ENCODE data around the gene FAM209B. TPM values are rescaled to one million over a fixed set of nuclear protein-coding genes. Genes with fewer than 3 reads are reported as not detected.
"Not testable (repeated sequence)": the region's sequence is repeated elsewhere in the genome, so short reads cannot be mapped to it uniquely, and the experiment has no call there.

The FAM209B gene
- total RNA-seq, 1 donor from 2014 or later = not detected

DNA sequence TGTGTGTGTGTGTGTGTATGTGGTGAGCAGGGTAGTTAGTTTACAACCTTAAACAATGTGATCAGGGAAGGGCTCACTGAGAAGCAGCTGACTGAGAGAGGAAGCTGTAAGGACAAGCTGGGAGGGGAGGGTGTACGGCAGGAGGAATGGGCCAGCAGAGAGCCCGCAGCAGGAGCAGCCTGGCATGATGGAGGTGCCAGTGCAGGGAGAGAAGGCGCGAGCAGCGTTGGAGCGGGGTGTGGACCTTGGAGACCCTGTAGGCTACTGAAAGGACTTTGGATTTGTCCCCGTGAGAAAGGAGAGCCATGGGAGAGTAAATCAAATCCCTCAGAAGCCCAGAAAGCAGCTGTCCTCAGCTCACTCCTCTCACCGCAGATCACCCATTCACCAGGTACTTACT, 18.5 kb downstream of the FAM209B start:
- Histone ChIP-seq H3K36me3 (no peaks in the 10 kb centered on the region), H3K27me3 (no peaks in the 10 kb centered on the region), H3K4me3 (no peak overlapping the region), H3K27ac (no peak overlapping the region), H3K9me3 (no peaks in the 10 kb centered on the region), H3K4me1 (peaks cover 7% of the 10 kb centered on the region)
- ATAC-seq = no peak
- TF ChIP-seq, protein P1, sequence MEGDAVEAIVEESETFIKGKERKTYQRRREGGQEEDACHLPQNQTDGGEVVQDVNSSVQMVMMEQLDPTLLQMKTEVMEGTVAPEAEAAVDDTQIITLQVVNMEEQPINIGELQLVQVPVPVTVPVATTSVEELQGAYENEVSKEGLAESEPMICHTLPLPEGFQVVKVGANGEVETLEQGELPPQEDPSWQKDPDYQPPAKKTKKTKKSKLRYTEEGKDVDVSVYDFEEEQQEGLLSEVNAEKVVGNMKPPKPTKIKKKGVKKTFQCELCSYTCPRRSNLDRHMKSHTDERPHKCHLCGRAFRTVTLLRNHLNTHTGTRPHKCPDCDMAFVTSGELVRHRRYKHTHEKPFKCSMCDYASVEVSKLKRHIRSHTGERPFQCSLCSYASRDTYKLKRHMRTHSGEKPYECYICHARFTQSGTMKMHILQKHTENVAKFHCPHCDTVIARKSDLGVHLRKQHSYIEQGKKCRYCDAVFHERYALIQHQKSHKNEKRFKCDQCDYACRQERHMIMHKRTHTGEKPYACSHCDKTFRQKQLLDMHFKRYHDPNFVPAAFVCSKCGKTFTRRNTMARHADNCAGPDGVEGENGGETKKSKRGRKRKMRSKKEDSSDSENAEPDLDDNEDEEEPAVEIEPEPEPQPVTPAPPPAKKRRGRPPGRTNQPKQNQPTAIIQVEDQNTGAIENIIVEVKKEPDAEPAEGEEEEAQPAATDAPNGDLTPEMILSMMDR (IDR thresholded peaks at IDR 0.05) = no peak
- DNase-seq = no peak
- intact Hi-C loops (cut with DNase I) = no loop called here

DNA sequence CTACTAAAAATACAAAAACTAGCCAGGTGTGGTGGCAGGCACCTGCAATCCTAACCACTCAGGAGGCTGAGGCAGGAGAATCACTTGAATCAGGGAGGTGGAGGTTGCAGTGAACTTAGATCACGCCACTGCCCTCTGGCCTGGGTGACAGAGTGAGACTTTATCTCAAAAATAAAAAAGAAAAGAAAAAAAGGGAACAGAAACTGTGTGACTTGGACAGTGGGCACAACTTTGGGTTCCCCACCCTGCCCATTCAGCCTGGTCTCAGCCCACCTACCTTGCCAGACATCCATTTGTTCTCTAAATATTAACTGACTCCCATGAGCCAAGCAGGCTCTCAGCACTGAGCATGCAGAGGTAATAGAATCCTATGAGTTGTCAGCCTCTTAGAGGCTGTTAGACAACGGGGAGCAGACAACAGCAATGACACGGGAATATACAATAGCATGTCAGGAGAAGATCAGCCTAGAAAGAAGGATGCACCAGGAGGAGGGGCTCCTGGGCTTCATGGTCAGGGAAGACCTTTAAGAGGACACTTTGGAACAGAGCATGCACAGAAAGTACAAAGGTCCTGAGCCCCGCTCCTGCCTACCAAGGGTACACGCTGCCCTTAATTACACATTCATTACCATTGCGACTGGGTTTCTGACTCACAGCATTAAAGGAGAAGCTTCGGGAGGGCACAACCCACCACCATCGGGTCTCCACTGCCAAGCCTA, 20.0 kb downstream of the FAM209B start:
- H3K4me1 ChIP-seq = peaks cover 7% of the 10 kb centered on the region
- H3K4me3 ChIP-seq = no peak overlapping the region
- intact Hi-C loops (cut with DNase I) = no loop called here
- TF ChIP-seq, protein P1 (IDR thresholded peaks at IDR 0.05) = no peak
- DNase-seq (no peak), ATAC-seq (no peak)
- no peaks in the 10 kb centered on the region for H3K36me3 ChIP-seq
- H3K9me3 ChIP-seq = no peaks in the 10 kb centered on the region
- H3K27me3 ChIP-seq = no peaks in the 10 kb centered on the region
- no peak overlapping the region for H3K27ac ChIP-seq

DNA sequence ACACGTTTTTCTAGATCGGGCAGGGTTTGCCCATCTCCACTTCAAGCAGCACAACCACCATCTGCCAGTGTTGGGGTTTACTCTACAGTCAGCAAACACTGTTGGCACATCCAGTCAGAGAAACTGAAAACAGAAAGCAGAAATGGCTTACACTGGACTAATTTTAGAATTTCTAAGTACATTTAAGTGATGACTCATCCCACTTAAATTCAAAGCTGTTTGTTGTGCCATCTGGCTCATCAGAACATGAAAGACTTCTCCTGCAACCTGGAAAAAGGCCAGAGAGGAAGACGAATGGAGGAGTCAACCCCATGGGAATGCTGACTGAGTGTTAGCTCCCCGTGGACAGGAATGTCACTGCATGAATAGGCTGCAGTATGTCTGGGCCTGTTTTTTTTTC, 21.8 kb downstream of the FAM209B start:
- Histone ChIP-seq H3K36me3 (no peaks in the 10 kb centered on the region), H3K4me3 (no peak overlapping the region), H3K4me1 (peaks cover 7% of the 10 kb centered on the region), H3K9me3 (no peaks in the 10 kb centered on the region), H3K27me3 (no peaks in the 10 kb centered on the region), H3K27ac (no peak overlapping the region)
- ATAC-seq (peak; percentile 74), DNase-seq (no peak)
- TF ChIP-seq, protein P1 (IDR thresholded peaks at IDR 0.05) = no peak
- intact Hi-C loops (cut with DNase I) = no loop called here

DNA sequence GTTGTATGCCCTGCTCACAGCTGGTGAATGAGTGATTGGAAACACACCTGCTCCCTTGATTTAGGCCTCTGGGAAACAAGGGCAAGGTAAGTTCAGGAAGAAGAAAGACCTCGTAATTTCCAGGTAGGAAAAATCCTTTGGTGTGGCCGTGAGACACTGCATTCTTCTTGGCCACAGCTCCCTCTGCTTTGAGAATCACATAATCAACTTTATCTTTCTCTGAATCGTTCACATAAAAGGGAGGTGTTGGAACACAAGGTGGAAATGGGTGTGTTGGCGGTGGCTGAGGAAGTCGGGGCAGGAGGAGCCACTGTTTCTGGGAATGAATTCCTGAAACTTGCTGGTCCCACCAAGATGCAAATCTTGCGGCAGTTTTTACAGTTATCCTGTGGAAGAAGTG, 25.9 kb downstream of the FAM209B start:
- Histone ChIP-seq H3K27ac (no peak overlapping the region), H3K4me1 (peaks cover 7% of the 10 kb centered on the region), H3K27me3 (no peaks in the 10 kb centered on the region), H3K36me3 (no peaks in the 10 kb centered on the region), H3K9me3 (no peaks in the 10 kb centered on the region), H3K4me3 (no peak overlapping the region)
- DNase-seq (no peak), ATAC-seq (no peak)
- TF ChIP-seq, protein P1 (IDR thresholded peaks at IDR 0.05) = no peak
- intact Hi-C loops (cut with DNase I) = no loop called here

DNA sequence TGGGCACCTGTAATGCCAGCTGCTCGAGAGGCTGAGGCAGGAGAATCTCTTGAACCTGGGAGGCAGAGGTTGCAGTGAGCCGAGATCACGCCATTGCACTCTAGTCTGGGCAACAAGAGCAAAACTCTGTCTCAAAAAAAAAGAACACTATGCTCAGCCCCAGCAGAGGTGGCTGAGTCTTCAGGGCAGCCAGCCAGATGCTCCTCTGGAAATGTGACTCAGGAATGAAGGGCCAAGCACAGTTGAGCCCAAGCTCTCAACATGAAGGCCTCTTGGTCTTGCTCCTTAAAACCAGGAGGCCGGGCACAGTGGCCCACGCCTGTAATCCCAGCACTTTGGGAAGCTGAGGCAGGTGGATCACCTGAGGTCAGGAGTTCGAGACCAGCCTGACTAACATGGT, 31.5 kb downstream of the FAM209B start:
- H3K9me3 ChIP-seq; H3K4me1 ChIP-seq; ATAC-seq; H3K4me3 ChIP-seq; intact Hi-C loops (cut with DNase I); DNase-seq; H3K27me3 ChIP-seq; H3K27ac ChIP-seq; H3K36me3 ChIP-seq: not testable (repeated sequence)

DNA sequence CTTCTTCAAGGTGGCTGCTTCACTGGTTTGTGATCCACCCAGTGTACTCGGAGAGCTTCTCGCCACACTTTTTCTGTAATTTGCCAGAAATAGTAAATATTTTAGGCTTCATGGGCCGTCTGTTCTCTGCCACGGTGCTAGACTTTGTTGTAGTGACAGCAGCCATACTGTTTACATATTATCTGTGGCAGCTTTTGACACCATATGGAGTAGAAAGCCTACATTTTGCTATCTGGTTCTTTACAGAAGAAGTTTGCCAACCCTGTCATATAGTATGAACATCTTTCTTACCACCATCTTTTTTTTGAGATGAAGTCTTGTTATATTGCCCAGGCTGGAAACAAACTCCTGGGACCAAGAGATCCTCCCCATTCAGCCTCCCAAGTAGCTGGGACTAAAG, 32.5 kb downstream of the FAM209B start:
- no peak overlapping the region for H3K4me3 ChIP-seq
- H3K27me3 ChIP-seq = no peaks in the 10 kb centered on the region
- H3K4me1 ChIP-seq = no peaks in the 10 kb centered on the region
- ATAC-seq = no peak
- no peaks in the 10 kb centered on the region for H3K9me3 ChIP-seq
- TF ChIP-seq, protein P1 (IDR thresholded peaks at IDR 0.05) = no peak
- intact Hi-C loops (cut with DNase I) = no loop called here
- no peak for DNase-seq
- H3K36me3 ChIP-seq = no peaks in the 10 kb centered on the region
- H3K27ac ChIP-seq = no peak overlapping the region
